GM12872 (cell line): ENCODE results near the gene FOXD2.

Experiments used
- CTCF ChIP-seq: IDR thresholded peaks from 3 replicates; pipeline ENCODE4 v1.5.1; 2011; ENCODE audit warnings: low read depth, mild to moderate bottlenecking, low read length, moderate library complexity; ENCODE audit not compliant: insufficient read depth

FOXD2 gene

GRCh38 chr1:47432071-47433036 is 5.5 kb upstream of the FOXD2 start:
- TF ChIP-seq CTCF: peak; percentile 90

- TF ChIP-seq CTCF: no peak
These were observed 4.8 kb upstream of the FOXD2 start for GRCh38 chr1:47433037-47433421.

- no peak for TF ChIP-seq CTCF
These were observed 4.3 kb upstream of the FOXD2 start for GRCh38 chr1:47433477-47434050.

GRCh38 chr1:47434051-47434842 is 3.6 kb upstream of the FOXD2 start:
- no peak for TF ChIP-seq CTCF

- TF ChIP-seq CTCF: no peak
These were observed 2.1 kb upstream of the FOXD2 start for GRCh38 chr1:47435506-47436303.

GRCh38 chr1:47436304-47436978 is 1.4 kb upstream of the FOXD2 start:
- TF ChIP-seq CTCF: peak; percentile 100
